GM23338 (cell line): ENCODE measurements around the gene CXorf49.

Experiments
- CREB1 ChIP-seq: fragments of 250-450 bp; sonication (Bioruptor Pico); IDR thresholded peaks from 2 replicates; pipeline ENCODE4 v1.5.0; 2020; ENCODE audit warnings: low read depth, mild to moderate bottlenecking, moderate library complexity
- CTCF ChIP-seq, 2 experiments: fragments of 200-600 bp in 1 of 2; sonication (generic) in 1 of 2; conservative IDR thresholded peaks; 2 replicates each; pipeline versions ENCODE4 v1.5.1 to v1.6.1; 2016 to 2017; ENCODE audit warnings: antibody characterized with exemption in 2 of 2, low read depth in 2 of 2, mild to moderate bottlenecking in 2 of 2, moderate library complexity in 1 of 2
- EZH2 ChIP-seq: fragments of 200-600 bp; sonication (generic); IDR thresholded peaks from one replicate; pipeline ENCODE4 v1.8.0; 2017; ENCODE audit warnings: antibody characterized with exemption, mild to moderate bottlenecking, low read depth; ENCODE audit not compliant: unreplicated experiment
- NANOG ChIP-seq: IDR thresholded peaks from 2 replicates; pipeline ENCODE4 v1.6.1; 2016; ENCODE audit warnings: antibody characterized with exemption, borderline replicate concordance
- POLR2AphosphoS5 ChIP-seq: IDR thresholded peaks from 2 replicates; pipeline ENCODE4 v1.6.1; 2016; ENCODE audit warnings: antibody characterized with exemption, low read depth
- REST ChIP-seq: IDR thresholded peaks from one replicate; pipeline ENCODE4 v1.6.1; 2018; ENCODE audit warnings: antibody characterized with exemption; ENCODE audit not compliant: unreplicated experiment

- TF ChIP-seq POLR2AphosphoS5 (no peak), EZH2 (no peak), CTCF (conservative IDR thresholded peaks at IDR 0.05; ENCODE audit: low read depth in 2 of 2) (no peak), CREB1 (CRISPR knock-in tag) (no peak), NANOG (no peak), REST (no peak)
Observed at GRCh38 chrX:71668248-71668595, 49.9 kb downstream of the CXorf49 start.
